Peyer's patch (tissue), 4 donors: Measurements from ENCODE around the gene DCLK2.

Experiments used
- CTCF ChIP-seq, 6 experiments: fragments of 450-650 bp in 4 of 6; fragments of 200-600 bp in 2 of 6; sonication (generic) in 1 of 6; IDR thresholded peaks; one replicate each; pipeline ENCODE4 v1.5.1; 2017 to 2019; ENCODE audit warnings: antibody characterized with exemption in 6 of 6, mild to moderate bottlenecking in 3 of 6, moderate library complexity in 1 of 6
- POLR2A ChIP-seq, 2 donors: fragments of 450-650 bp; IDR thresholded peaks; one replicate each; pipeline ENCODE4 v1.5.1; 2017; ENCODE audit warnings: antibody characterized with exemption in 2 of 2, mild to moderate bottlenecking in 2 of 2, moderate library complexity in 2 of 2

GRCh38 chr4:150069353-150069752 is 8.9 kb upstream of the DCLK2 start:
- no peak for TF ChIP-seq CTCF (IDR thresholded peaks at IDR 0.05)
- no peak for TF ChIP-seq POLR2A (IDR thresholded peaks at IDR 0.05)
